Caco-2 (cell line): ENCODE results near the gene NUMA1. TPM values are rescaled to one million over a fixed set of nuclear protein-coding genes. Genes with fewer than 3 reads are reported as not detected.

Source experiments
- BruUV-seq: library from RNA; stranded (reverse); fragments of 400-500 nt; replicated peaks from 2 replicates; lab custom pipeline; 2021; lab: Mats Ljungman, UMichigan
- CTCF ChIA-PET: fragments of 300-600 bp; sonication (Branson Sonifier 250); formaldehyde crosslinking; loops from one replicate; lab custom pipeline; 2022; ENCODE audit warnings: antibody characterized with exemption; lab: Charles Lee
- POLR2A ChIA-PET: fragments of 300-600 bp; sonication (Branson Sonifier 250); formaldehyde crosslinking; loops from one replicate; lab custom pipeline; 2022; ENCODE audit warnings: antibody characterized with exemption; lab: Charles Lee
- DNase-seq, 2 experiments: peaks; one replicate each; pipeline versions ENCODE4 v3.0.0 to v3.0.0-alpha.2; 2020 to 2022
- H3K27me3 ChIP-seq: replicated peaks from 2 replicates; pipeline ENCODE4 v1.6.0; 2011; ENCODE audit warnings: low read length; ENCODE audit not compliant: control insufficient read depth, insufficient read depth
- H3K36me3 ChIP-seq: 2 replicates; pipeline ENCODE4 v1.5.1; 2011; ENCODE audit warnings: low read length; ENCODE audit not compliant: control insufficient read depth, insufficient read depth
- H3K4me1 ChIP-seq: fragments of 250-450 bp; sonication (Bioruptor Pico); 2 replicates; pipeline ENCODE4 v1.5.1; 2020; ENCODE audit warnings: mild to moderate bottlenecking
- H3K4me3 ChIP-seq: 2 replicates; pipeline ENCODE4 v1.5.1; 2011; ENCODE audit warnings: low read depth, mild to moderate bottlenecking, control low read depth, low read length
- H3K9me3 ChIP-seq: fragments of 250-450 bp; sonication (Bioruptor Pico); 2 replicates; pipeline ENCODE4 v1.5.1; 2020; ENCODE audit warnings: mild to moderate bottlenecking, moderate library complexity
- H3K27ac Mint-ChIP-seq: one replicate; pipeline ENCODE4 v1.8.0; 2022; ENCODE audit warnings: mixed read lengths; ENCODE audit not compliant: unreplicated experiment
- H3K27me3 Mint-ChIP-seq: one replicate; pipeline ENCODE4 v1.8.0; 2022; ENCODE audit warnings: mixed read lengths; ENCODE audit not compliant: insufficient read depth, unreplicated experiment
- H3K36me3 Mint-ChIP-seq: one replicate; pipeline ENCODE4 v1.8.0; 2022; ENCODE audit warnings: mild to moderate bottlenecking, mixed read lengths; ENCODE audit not compliant: insufficient read depth, unreplicated experiment
- H3K4me1 Mint-ChIP-seq: one replicate; pipeline ENCODE4 v1.8.0; 2022; ENCODE audit warnings: low read depth, mixed read lengths; ENCODE audit not compliant: unreplicated experiment
- H3K4me3 Mint-ChIP-seq: one replicate; pipeline ENCODE4 v1.8.0; 2022; ENCODE audit warnings: mild to moderate bottlenecking, moderate library complexity, mixed read lengths; ENCODE audit not compliant: unreplicated experiment
- H3K9me3 Mint-ChIP-seq: one replicate; pipeline ENCODE4 v1.8.0; 2022; ENCODE audit warnings: mixed read lengths; ENCODE audit not compliant: unreplicated experiment
- CTCF ChIP-seq, 2 experiments: fragments of 200-600 bp in 1 of 2; IDR thresholded peaks; 1 replicate in 1 of 2; 2 replicates in 1 of 2; pipeline versions ENCODE4 v1.5.1 to v1.8.0; 2011 to 2022; ENCODE audit warnings: antibody characterized with exemption in 1 of 2, control low read depth in 1 of 2, inconsistent platforms in 1 of 2, low read depth in 1 of 2, low read length in 1 of 2, mild to moderate bottlenecking in 1 of 2, moderate library complexity in 1 of 2; ENCODE audit not compliant: insufficient read depth in 1 of 2, severe bottlenecking in 1 of 2, unreplicated experiment in 1 of 2
- intact Hi-C: fragments of 100-400 bp; cut with micrococcal nuclease; formaldehyde crosslinking; loops from one replicate; pipeline ENCODE4 v1.10.0; 2022; ENCODE audit not compliant: unreplicated experiment
- total RNA-seq: library from RNA; stranded (reverse); gene quantifications from 2 replicates; pipeline ENCODE4 v1.2.3, GENCODE V29; 2022

Gene NUMA1
- total RNA-seq, 1 experiment from 2014 or later = 190 TPM

GRCh38 chr11:72004515-72005346, 75.6 kb downstream of the NUMA1 start:
- ChIA-PET CTCF (interaction anchor here (1.3 kb wide), 1 partner anchor 20 kb away, joined by 9 read pairs; no protein-coding TSS in a partner anchor), POLR2A (no interaction called here)
- intact Hi-C loops = no loop called here
- Mint-ChIP-seq H3K9me3 (no peaks in the 10 kb centered on the region), H3K4me3 (no peak overlapping the region), H3K4me1 (no peaks in the 10 kb centered on the region), H3K27ac (peak overlapping the region; percentile 34), H3K27me3 (no peaks in the 10 kb centered on the region), H3K36me3 (peaks cover 97% of the 10 kb centered on the region)
- DNase-seq = no peak
- TF ChIP-seq CTCF (IDR thresholded peaks at IDR 0.05; ENCODE audit: insufficient read depth in 1 of 2, low read depth in 1 of 2, low read length in 1 of 2, severe bottlenecking in 1 of 2, unreplicated experiment in 1 of 2) = no peak
- BruUV-seq = no TSS peak
- Histone ChIP-seq H3K4me1 (no peaks in the 10 kb centered on the region), H3K27me3 (no peaks in the 10 kb centered on the region), H3K36me3 (peaks cover 39% of the 10 kb centered on the region), H3K4me3 (no peak overlapping the region), H3K9me3 (no peaks in the 10 kb centered on the region)

- ChIA-PET POLR2A (no interaction called here), CTCF (no interaction called here)
- no peak for TF ChIP-seq CTCF (IDR thresholded peaks at IDR 0.05; ENCODE audit: insufficient read depth in 1 of 2, low read depth in 1 of 2, low read length in 1 of 2, severe bottlenecking in 1 of 2, unreplicated experiment in 1 of 2)
- Mint-ChIP-seq H3K27ac (peak overlapping the region; percentile 34), H3K27me3 (no peaks in the 10 kb centered on the region), H3K4me3 (no peak overlapping the region), H3K9me3 (no peaks in the 10 kb centered on the region), H3K4me1 (no peaks in the 10 kb centered on the region), H3K36me3 (peaks cover 97% of the 10 kb centered on the region)
- Histone ChIP-seq H3K4me3 (no peak overlapping the region), H3K27me3 (no peaks in the 10 kb centered on the region), H3K36me3 (peaks cover 38% of the 10 kb centered on the region), H3K9me3 (no peaks in the 10 kb centered on the region), H3K4me1 (no peaks in the 10 kb centered on the region)
- no peak for DNase-seq
- BruUV-seq = no TSS peak
- intact Hi-C loops = no loop called here
Observed at GRCh38 chr11:72003776-72004171, 76.6 kb downstream of the NUMA1 start.

- peaks cover 97% of the 10 kb centered on the region for H3K36me3 Mint-ChIP-seq
- H3K4me3 ChIP-seq = no peak overlapping the region
- ChIA-PET CTCF (no interaction called here), POLR2A (no interaction called here)
- H3K36me3 ChIP-seq = peaks cover 37% of the 10 kb centered on the region
- H3K4me3 Mint-ChIP-seq = peak overlapping the region; percentile 0
- no peak for TF ChIP-seq CTCF (IDR thresholded peaks at IDR 0.05; ENCODE audit: insufficient read depth in 1 of 2, low read depth in 1 of 2, low read length in 1 of 2, severe bottlenecking in 1 of 2, unreplicated experiment in 1 of 2)
- no peaks in the 10 kb centered on the region for H3K4me1 ChIP-seq
- DNase-seq = peak in 1 of 2 experiments; percentile 45
- no peaks in the 10 kb centered on the region for H3K9me3 Mint-ChIP-seq
- intact Hi-C loops = no loop called here
- H3K27me3 ChIP-seq = no peaks in the 10 kb centered on the region
- H3K4me1 Mint-ChIP-seq = no peaks in the 10 kb centered on the region
- H3K27me3 Mint-ChIP-seq = no peaks in the 10 kb centered on the region
- H3K9me3 ChIP-seq = no peaks in the 10 kb centered on the region
- peak overlapping the region; percentile 34 for H3K27ac Mint-ChIP-seq
- TSS peak; percentile 77 for BruUV-seq
Observed at GRCh38 chr11:72002841-72003775, 77.2 kb downstream of the NUMA1 start.
